Astrocyte (in vitro differentiated cells and primary cell): Measurements from ENCODE around the gene CH25H.

ENCODE experiments used
- CTCF ChIP-seq: IDR thresholded peaks from 2 replicates; pipeline ENCODE4 v1.5.1; 2011; ENCODE audit warnings: low read depth, mild to moderate bottlenecking, inconsistent platforms, low read length, moderate library complexity; ENCODE audit not compliant: insufficient read depth
- EZH2 ChIP-seq: IDR thresholded peaks from 2 replicates; pipeline ENCODE4 v1.6.1; 2012; ENCODE audit warnings: mild to moderate bottlenecking, low read length, inconsistent platforms; ENCODE audit not compliant: insufficient read depth

- TF ChIP-seq CTCF (no peak), EZH2 (no peak)
Observed at GRCh38 chr10:89163265-89163995, 43.7 kb downstream of the CH25H start.
